HFFc6 (cell line): ENCODE results near the gene MAP3K4. TPM values are rescaled to one million over a fixed set of nuclear protein-coding genes. Genes with fewer than 3 reads are reported as not detected.

Experiments used
- DNase-seq: peaks from one replicate; pipeline ENCODE4 v3.0.0-alpha.2; 2018
- H3K27ac Mint-ChIP-seq: 2 replicates; pipeline ENCODE4 v1.8.0; 2020; ENCODE audit warnings: mild to moderate bottlenecking, mixed read lengths
- H3K27me3 Mint-ChIP-seq: 2 replicates; pipeline ENCODE4 v1.8.0; 2021; ENCODE audit warnings: mild to moderate bottlenecking, moderate library complexity, mixed read lengths; ENCODE audit not compliant: insufficient read depth
- H3K36me3 Mint-ChIP-seq: 2 replicates; pipeline ENCODE4 v1.8.0; 2021; ENCODE audit warnings: low read depth, mixed read lengths
- H3K4me1 Mint-ChIP-seq: 2 replicates; pipeline ENCODE4 v1.8.0; 2020; ENCODE audit warnings: low read depth, mixed read lengths
- H3K4me3 Mint-ChIP-seq: 2 replicates; pipeline ENCODE4 v1.8.0; 2020; ENCODE audit warnings: mild to moderate bottlenecking, moderate library complexity, mixed read lengths
- H3K9me3 Mint-ChIP-seq: 2 replicates; pipeline ENCODE4 v1.8.0; 2020; ENCODE audit warnings: mild to moderate bottlenecking, mixed read lengths
- total RNA-seq, 6 experiments: library from RNA; stranded (reverse); fragmentation: NEBNext Ultra II Directional; extraction: Animal tissue kit (Norgen Biotek cat#: 25700); gene quantifications; 2 replicates in 1 of 6; 3 replicates in 5 of 6; pipeline ENCODE4 v1.2.3, GENCODE V29; 2021
- TF ChIP-seq, protein P1 (sequence below): fragments of 200-600 bp; sonication (generic); IDR thresholded peaks from 2 replicates; pipeline ENCODE4 v1.5.0; 2021; ENCODE audit warnings: antibody characterized with exemption, mild to moderate bottlenecking

The MAP3K4 gene
- total RNA-seq, 6 experiments from 2014 or later: 16.8 to 26.2 (median 22.3) TPM

DNA sequence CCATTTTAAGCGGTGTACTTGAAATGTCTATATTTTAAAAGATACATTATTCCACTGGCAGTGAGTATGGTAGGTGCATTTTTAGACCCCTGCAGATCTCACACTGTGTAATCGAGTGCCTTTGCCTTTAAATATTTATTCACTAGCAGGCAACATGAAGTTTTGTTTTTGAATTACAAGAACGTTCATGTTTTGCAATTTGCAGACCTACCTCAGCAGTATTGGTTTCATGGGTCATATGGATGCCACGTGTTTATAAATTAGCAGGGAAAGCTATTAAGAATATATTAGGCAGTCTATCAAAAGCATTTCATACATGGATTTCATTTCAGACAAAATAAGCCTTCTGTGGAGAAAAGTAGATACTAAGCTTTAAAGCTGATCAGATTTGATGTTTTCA lies 7.2 kb downstream of the MAP3K4 start:
- Mint-ChIP-seq H3K4me3 (no peak overlapping the region), H3K4me1 (peaks cover 38% of the 10 kb centered on the region), H3K9me3 (no peaks in the 10 kb centered on the region), H3K27ac (no peak overlapping the region), H3K36me3 (no peaks in the 10 kb centered on the region; the same call in 1 of the 2 replicates), H3K27me3 (no peaks in the 10 kb centered on the region)
- DNase-seq: no peak
- TF ChIP-seq, protein P1, sequence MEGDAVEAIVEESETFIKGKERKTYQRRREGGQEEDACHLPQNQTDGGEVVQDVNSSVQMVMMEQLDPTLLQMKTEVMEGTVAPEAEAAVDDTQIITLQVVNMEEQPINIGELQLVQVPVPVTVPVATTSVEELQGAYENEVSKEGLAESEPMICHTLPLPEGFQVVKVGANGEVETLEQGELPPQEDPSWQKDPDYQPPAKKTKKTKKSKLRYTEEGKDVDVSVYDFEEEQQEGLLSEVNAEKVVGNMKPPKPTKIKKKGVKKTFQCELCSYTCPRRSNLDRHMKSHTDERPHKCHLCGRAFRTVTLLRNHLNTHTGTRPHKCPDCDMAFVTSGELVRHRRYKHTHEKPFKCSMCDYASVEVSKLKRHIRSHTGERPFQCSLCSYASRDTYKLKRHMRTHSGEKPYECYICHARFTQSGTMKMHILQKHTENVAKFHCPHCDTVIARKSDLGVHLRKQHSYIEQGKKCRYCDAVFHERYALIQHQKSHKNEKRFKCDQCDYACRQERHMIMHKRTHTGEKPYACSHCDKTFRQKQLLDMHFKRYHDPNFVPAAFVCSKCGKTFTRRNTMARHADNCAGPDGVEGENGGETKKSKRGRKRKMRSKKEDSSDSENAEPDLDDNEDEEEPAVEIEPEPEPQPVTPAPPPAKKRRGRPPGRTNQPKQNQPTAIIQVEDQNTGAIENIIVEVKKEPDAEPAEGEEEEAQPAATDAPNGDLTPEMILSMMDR: no peak

DNA sequence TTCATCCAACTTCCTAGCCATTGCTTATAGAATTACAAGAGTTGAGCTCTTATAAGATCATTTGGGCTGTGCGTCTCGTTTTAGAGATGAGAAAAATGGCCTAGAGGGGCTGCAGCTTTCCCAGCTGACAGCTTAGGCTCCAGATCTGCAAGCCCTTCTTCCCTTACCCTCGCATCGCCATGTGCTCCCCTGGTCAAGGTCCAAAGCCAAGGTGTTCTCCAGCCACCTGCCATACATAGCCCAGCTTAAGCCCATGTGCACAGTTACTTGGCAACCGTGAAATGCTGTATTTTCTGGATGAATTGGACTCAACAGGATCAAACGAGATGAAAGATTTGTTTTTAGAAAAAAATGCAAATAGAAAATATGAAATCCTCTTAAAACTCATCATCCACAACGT lies 7.9 kb downstream of the MAP3K4 start:
- H3K27ac Mint-ChIP-seq: no peak overlapping the region
- H3K4me1 Mint-ChIP-seq: peaks cover 32% of the 10 kb centered on the region

DNA sequence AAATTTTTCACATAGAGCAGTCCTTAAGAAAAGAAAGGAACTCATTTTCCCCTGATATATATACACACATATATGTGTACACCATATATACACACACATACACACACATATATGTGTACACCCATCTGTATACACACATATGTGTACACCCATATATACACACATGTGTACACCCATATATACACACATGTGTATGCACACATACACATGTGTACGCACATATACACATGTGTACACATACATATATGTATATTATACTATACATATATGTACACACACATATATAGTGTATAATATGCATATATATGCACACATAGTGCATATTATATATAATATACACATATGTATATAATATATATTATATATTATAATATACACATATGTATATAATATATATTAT lies 9.1 kb downstream of the MAP3K4 start:
- TF ChIP-seq, protein P1: no peak
- Mint-ChIP-seq H3K4me1 (peaks cover 32% of the 10 kb centered on the region), H3K36me3 (no peaks in the 10 kb centered on the region; the same call in 1 of the 2 replicates)

More for the DNA sequence above, 7.9 kb downstream of the MAP3K4 start:
- no peaks in the 10 kb centered on the region for H3K9me3 Mint-ChIP-seq
- H3K36me3 Mint-ChIP-seq: no peaks in the 10 kb centered on the region; the same call in 1 of the 2 replicates
- H3K27me3 Mint-ChIP-seq: no peaks in the 10 kb centered on the region
- no peak for DNase-seq
- H3K4me3 Mint-ChIP-seq: no peak overlapping the region
- TF ChIP-seq, protein P1: no peak

DNA sequence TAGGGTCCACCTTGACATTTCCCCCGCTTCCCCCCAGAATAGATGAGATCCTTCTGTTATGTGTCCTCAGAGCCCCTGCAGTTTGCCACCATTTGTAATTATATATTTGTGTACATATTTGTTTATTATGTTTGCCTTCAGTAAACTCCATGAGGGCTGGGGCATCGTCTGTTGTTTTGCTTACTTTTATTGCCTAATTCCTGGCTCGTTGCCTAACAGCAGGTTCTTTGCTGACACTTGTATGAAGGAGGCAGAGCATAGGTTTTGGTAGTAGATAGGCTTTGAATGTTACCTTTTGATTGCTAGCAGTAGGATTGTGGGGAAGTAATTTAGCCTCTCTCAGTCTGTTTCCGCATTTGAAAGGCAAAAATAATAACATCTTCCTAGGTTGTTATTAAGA lies 9.9 kb downstream of the MAP3K4 start:
- TF ChIP-seq, protein P1: no peak
- no peak for DNase-seq
- peaks cover 24% of the 10 kb centered on the region for H3K4me1 Mint-ChIP-seq
- H3K27me3 Mint-ChIP-seq: no peaks in the 10 kb centered on the region
- no peak overlapping the region for H3K4me3 Mint-ChIP-seq
- no peak overlapping the region for H3K27ac Mint-ChIP-seq
- H3K9me3 Mint-ChIP-seq: no peaks in the 10 kb centered on the region
- H3K36me3 Mint-ChIP-seq: no peaks in the 10 kb centered on the region; the same call in 1 of the 2 replicates

More for the DNA sequence above, 9.1 kb downstream of the MAP3K4 start:
- no peak for DNase-seq
- Mint-ChIP-seq H3K9me3 (no peaks in the 10 kb centered on the region), H3K27ac (no peak overlapping the region), H3K4me3 (no peak overlapping the region), H3K27me3 (no peaks in the 10 kb centered on the region)

DNA sequence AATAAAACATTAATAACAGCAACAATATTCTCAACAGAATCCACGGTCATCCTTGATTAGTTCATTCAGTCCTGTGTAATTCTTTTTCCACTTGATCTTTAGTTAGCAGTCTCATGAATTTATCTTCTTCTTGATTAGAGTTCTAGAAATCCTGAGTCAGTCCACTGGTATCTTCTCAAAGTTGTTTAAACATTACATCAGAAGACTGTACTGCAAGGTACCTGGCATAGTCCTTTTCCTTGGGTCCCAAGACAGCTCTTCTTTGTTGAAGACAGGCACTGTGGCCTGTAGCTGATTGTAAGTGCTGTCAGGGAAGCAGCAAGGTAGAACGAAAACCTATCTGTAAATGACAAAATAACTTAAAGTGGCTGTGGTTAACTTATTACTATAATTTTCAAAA lies 11.8 kb downstream of the MAP3K4 start:
- Mint-ChIP-seq H3K36me3 (no peaks in the 10 kb centered on the region), H3K4me1 (peaks cover 21% of the 10 kb centered on the region), H3K4me3 (no peak overlapping the region), H3K9me3 (no peaks in the 10 kb centered on the region), H3K27me3 (no peaks in the 10 kb centered on the region), H3K27ac (no peak overlapping the region)
- no peak for DNase-seq
- TF ChIP-seq, protein P1: no peak

DNA sequence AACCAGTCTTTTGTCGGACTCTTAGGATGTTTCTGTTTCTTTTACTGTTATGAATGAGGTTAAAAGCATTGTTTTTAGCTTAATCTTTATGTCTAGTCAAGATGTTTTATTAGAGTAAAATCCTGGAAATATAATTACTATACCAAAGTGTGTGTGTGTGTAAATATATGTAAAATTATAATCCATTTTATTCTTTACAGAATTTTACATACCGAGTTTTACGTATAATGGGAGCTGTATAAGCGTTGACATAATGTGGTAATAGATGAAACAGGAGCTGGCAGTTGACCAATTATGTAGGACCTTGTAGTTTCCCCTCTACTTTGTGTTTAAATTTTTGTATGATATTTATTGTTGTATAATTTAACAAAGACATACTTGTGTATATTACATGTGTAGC lies 16.7 kb downstream of the MAP3K4 start:
- H3K9me3 Mint-ChIP-seq: no peaks in the 10 kb centered on the region
- H3K4me1 Mint-ChIP-seq: peaks cover 34% of the 10 kb centered on the region
- H3K36me3 Mint-ChIP-seq: 0 out of 2 replicates have a peak, but pooled peaks cover 4% of the 10 kb centered on the region
- no peak overlapping the region for H3K27ac Mint-ChIP-seq
- no peak for DNase-seq
- no peaks in the 10 kb centered on the region for H3K27me3 Mint-ChIP-seq
- TF ChIP-seq, protein P1: no peak
- H3K4me3 Mint-ChIP-seq: no peak overlapping the region
